Activated T-helper 17 cell treated with anti-CD3 and anti-CD28 coated beads, Interleukin-2, amount 50 U/mL, for 72 hours (primary cell): ENCODE measurements around the gene KLHL22. TPM values are rescaled to one million over a fixed set of nuclear protein-coding genes. Genes with fewer than 3 reads are reported as not detected.
"Not testable (repeated sequence)": the region's sequence is repeated elsewhere in the genome, so short reads cannot be mapped to it uniquely, and the experiment has no call there.

Experiments
- ATAC-seq: fragments of 150-1000 bp; cut with Tn5 transposase; replicated peaks from 2 replicates; pipeline ENCODE4 v1.10.0; 2021; ENCODE audit warnings: mild to moderate bottlenecking, moderate library complexity
- H3K27ac Mint-ChIP-seq: one replicate; pipeline ENCODE4 v1.8.0; 2022; ENCODE audit warnings: mixed read lengths
- H3K27me3 Mint-ChIP-seq: one replicate; pipeline ENCODE4 v1.8.0; 2022; ENCODE audit warnings: mixed read lengths
- H3K36me3 Mint-ChIP-seq: one replicate; pipeline ENCODE4 v1.8.0; 2022; ENCODE audit warnings: low read depth, mild to moderate bottlenecking, mixed read lengths
- H3K4me1 Mint-ChIP-seq: one replicate; pipeline ENCODE4 v1.8.0; 2022; ENCODE audit warnings: mixed read lengths
- H3K4me3 Mint-ChIP-seq: one replicate; pipeline ENCODE4 v1.8.0; 2022; ENCODE audit warnings: mild to moderate bottlenecking, mixed read lengths
- H3K9me3 Mint-ChIP-seq: one replicate; pipeline ENCODE4 v1.8.0; 2022; ENCODE audit warnings: mixed read lengths
- total RNA-seq, 2 donors: library from RNA; stranded (reverse); gene quantifications; one replicate each; pipeline ENCODE4 v1.2.3, GENCODE V29; 2022

Gene KLHL22
- total RNA-seq, 2 donors from 2014 or later = 19.3 to 22.4 TPM

DNA sequence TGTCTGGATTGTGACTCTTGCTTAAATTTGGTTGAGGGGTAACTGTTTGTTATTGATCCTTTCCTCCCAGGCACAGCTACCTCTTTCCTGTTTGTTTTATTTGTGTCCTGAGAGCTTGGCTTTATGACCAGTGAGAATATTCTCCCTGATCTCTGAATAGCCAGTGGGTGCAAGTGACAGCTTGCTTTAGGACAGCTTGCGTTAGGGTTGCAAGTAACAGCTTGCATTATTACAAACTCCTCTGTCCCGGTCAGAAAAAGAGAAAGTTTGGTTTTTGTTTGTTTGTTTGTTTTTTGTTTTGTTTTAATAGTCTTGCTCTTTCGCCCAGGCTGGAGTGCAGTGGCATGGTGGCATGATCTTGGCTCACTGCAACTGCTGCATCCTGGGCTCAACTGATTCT lies 3.3 kb upstream of the KLHL22 start:
- Mint-ChIP-seq H3K27me3 (no peaks in the 10 kb centered on the region), H3K4me1 (peaks cover 5% of the 10 kb centered on the region), H3K4me3 (no peak overlapping the region), H3K36me3 (peaks cover 19% of the 10 kb centered on the region), H3K9me3 (no peaks in the 10 kb centered on the region), H3K27ac (no peak overlapping the region)
- no peak for ATAC-seq

DNA sequence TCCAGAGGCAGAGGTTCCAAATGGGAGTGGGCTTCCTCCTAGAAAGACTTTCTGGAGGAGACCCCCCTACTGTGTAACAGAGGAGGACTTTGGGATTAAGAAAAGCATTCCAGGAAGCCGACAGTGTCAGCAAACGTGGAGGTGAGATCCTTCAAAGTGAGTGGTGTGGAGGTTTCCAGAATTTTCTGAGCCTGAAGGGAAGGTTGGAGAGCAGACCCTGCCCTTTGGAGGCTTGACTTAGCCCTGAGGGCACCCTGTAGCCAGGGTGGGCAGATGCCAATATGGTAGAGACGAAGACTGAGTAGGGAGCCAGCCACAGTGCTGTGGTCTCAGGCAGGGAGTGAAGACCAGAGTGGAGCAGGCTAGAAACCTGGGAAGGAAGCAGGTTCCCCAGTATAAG lies 1.8 kb upstream of the KLHL22 start:
- Mint-ChIP-seq H3K27ac (no peak overlapping the region), H3K4me3 (no peak overlapping the region), H3K36me3 (peaks cover 19% of the 10 kb centered on the region), H3K9me3 (no peaks in the 10 kb centered on the region), H3K4me1 (peaks cover 11% of the 10 kb centered on the region), H3K27me3 (no peaks in the 10 kb centered on the region)
- no peak for ATAC-seq

DNA sequence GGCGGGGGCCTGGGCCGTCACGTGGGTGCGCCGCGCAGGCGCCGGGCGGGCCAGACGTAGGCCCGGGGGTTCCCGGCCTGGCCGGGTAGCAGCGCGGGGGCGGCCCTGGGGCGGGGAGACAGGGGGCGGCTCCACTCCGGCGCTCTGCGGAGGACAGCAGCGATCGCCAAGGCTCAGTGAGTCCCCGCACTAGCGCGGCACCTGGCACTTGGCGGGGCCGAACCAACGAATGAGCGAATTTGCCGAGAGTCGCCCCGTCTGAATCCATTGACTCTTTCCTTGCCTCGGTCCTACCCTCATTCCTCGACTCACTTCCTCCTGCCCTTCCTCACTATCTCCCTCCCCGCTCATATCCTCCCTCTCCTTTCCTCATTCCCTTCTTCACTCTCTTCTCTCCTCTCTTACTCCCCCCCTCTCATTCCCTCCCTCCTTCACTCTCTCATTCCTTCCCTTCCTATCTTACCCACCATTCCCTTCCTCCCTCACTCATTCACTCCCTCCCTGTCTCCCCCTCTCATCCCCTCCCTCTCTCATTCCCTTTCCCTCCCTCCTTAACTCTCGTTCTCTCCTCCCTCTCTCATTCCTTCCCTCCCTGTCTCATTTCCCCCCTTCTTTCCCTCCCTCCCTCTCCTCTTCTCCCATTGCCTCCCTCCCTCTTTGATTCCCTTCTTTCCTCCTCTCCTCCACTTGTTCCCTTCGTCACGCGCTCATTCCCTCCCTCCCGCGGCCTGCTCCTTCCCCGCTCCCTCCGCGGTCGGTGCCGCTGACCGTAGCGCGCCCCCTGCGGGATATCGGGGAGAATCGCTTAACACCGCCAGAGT lies 476 bp upstream of the KLHL22 start:
- no peaks in the 10 kb centered on the region for H3K9me3 Mint-ChIP-seq
- peaks cover 15% of the 10 kb centered on the region for H3K36me3 Mint-ChIP-seq
- H3K4me3 Mint-ChIP-seq = peak overlapping the region; percentile 96
- H3K27me3 Mint-ChIP-seq = no peaks in the 10 kb centered on the region
- peaks cover 20% of the 10 kb centered on the region for H3K4me1 Mint-ChIP-seq
- peak; percentile 93 for ATAC-seq
- H3K27ac Mint-ChIP-seq = peak overlapping the region; percentile 89

DNA sequence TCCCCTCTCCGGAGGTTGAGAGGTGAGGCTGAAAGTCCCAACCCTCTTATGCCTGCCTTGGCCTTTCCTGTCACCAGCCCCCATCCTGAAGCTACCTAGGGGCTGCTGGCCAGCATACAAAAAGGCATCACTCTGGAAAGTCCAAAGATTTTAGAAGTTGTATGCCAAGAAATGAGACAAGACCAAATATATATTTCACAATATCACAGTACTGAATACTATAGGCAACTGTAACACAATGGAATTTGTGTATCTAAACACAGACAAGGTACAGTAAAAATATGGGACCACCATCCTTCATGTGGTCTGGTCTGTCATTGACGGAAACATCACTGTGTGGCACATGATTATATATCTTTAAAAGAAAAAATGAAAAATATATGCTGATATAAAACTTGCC lies 4.2 kb downstream of the KLHL22 start:
- Mint-ChIP-seq H3K9me3 (no peaks in the 10 kb centered on the region), H3K4me3 (no peak overlapping the region), H3K27me3 (no peaks in the 10 kb centered on the region), H3K4me1 (peaks cover 25% of the 10 kb centered on the region), H3K27ac (no peak overlapping the region), H3K36me3 (peaks cover 24% of the 10 kb centered on the region)
- no peak for ATAC-seq

DNA sequence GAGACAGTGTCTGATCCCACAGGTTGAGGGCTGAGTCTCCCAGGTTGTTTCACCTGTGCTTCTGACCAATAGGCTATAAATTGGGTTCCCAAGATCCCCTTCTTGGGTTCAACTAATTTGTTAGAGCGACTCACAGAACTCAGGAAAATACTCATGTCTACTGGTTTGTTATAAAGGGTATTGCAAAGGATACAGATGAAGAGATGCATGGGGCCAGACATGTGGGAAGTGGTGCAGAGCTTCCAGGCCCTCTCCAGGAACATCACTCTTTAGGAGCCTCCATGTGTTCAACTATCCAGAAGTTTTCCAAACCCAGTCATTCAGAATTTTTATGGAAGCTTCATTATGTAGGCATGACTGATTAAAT lies 4.7 kb downstream of the KLHL22 start:
- H3K4me1 Mint-ChIP-seq = peaks cover 25% of the 10 kb centered on the region
- H3K9me3 Mint-ChIP-seq = no peaks in the 10 kb centered on the region
- no peak overlapping the region for H3K27ac Mint-ChIP-seq
- H3K27me3 Mint-ChIP-seq = no peaks in the 10 kb centered on the region
- no peak for ATAC-seq
- H3K36me3 Mint-ChIP-seq = peaks cover 24% of the 10 kb centered on the region
- H3K4me3 Mint-ChIP-seq = no peak overlapping the region

DNA sequence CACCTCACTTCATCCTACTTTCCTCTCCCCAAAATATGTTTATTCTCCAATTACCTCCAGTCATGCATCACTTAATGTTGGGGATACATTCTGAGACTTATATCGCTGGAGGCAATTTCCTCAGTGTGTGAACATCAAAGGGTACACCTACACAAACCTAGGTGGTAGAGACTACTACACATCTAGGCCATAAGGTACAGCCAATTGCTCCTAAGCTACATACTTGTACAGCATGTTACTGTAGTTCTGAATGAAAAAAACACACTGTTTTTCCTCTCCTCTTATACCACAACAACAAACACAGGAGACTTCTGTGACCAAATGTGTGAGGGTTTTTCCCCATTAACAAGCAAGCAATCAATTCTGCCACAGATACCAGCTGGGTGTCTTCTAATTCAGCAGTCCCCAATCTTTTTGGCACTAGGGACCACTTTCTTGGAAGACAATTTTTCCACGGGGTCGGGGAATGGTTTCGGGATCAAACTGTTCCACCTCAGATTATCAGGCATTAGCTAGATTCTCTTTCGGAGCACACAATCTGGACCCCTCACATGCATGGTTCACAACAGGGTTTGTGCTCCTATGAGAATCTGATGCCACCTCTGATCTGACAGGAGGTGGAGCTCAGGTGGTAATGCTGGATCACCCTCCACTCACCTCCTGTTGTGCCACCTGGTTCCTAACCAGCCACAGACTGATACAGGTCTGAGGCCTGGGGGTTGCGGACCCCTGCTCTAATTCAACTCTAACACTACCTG lies 5.2 kb downstream of the KLHL22 start:
- no peak overlapping the region for H3K4me3 Mint-ChIP-seq
- H3K9me3 Mint-ChIP-seq = no peaks in the 10 kb centered on the region
- ATAC-seq = peak; percentile 25
- H3K36me3 Mint-ChIP-seq = peaks cover 25% of the 10 kb centered on the region
- H3K27ac Mint-ChIP-seq = peak overlapping the region; percentile 29
- peaks cover 27% of the 10 kb centered on the region for H3K4me1 Mint-ChIP-seq
- no peaks in the 10 kb centered on the region for H3K27me3 Mint-ChIP-seq

DNA sequence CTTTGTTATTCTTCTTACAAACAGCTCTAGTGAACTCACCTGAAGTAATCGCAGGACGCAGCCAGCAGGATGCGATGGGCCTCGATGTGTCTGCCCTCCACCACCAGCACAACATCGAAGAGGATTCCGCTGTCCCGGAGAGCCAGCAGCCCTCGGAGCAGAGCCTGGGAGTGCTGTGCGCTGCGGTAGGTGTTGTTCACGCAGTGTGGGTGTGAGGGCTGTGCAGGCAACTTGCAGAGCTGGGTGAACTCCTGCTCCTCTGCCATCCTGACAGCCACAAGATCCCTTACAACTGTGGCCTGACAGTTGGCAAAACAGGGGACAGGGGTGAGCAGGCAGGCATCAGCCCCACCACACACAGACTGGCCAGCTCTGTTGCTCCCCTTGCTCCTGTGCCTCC lies 6.6 kb downstream of the KLHL22 start:
- Mint-ChIP-seq H3K4me1 (peaks cover 31% of the 10 kb centered on the region), H3K4me3 (no peak overlapping the region), H3K27me3 (no peaks in the 10 kb centered on the region), H3K36me3 (peaks cover 24% of the 10 kb centered on the region), H3K27ac (peak overlapping the region; percentile 68), H3K9me3 (no peaks in the 10 kb centered on the region)
- no peak for ATAC-seq

DNA sequence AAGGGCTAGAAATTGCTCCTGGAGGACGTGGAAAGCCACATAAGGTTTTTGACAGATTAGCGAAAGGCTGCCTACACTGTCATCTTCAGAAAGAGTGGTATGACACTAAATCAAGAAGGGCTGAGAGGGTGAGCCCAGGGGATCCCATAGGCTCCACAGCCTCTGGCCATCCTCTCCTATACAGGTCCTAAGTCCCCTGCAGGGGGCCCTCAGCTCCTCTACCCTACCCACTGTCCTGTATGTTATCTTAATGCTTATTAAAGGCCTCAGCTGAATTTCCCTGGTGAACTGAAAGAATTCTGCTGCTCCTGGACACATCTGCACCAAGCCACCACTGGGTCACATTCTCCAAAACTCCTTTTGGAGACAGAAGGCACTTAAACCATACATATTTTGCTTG lies 7.9 kb downstream of the KLHL22 start:
- Mint-ChIP-seq H3K4me1 (peaks cover 26% of the 10 kb centered on the region), H3K4me3 (no peak overlapping the region), H3K9me3 (no peaks in the 10 kb centered on the region), H3K27me3 (no peaks in the 10 kb centered on the region), H3K36me3 (peaks cover 34% of the 10 kb centered on the region), H3K27ac (peak overlapping the region; percentile 68)
- ATAC-seq = no peak

DNA sequence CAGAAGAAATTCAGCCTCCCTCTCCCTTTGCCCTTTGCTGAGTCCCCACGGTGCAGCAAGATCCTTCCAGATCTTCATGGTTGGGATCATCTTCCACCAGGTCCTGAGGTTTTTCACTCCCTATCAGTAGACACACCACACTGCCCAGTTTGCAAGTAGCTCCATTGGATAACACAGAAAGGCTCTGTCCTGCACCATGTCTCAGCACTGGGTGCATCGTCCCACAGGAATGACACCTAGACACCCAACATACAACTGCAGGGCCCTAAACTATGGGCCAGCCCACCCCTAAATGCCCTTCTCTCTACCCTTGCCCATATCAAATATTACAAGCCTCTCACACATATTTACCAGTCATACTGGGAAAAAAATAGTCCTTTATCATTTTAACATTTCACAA lies 9.4 kb downstream of the KLHL22 start:
- peaks cover 34% of the 10 kb centered on the region for H3K36me3 Mint-ChIP-seq
- H3K9me3 Mint-ChIP-seq = no peaks in the 10 kb centered on the region
- ATAC-seq = no peak
- no peaks in the 10 kb centered on the region for H3K27me3 Mint-ChIP-seq
- H3K4me1 Mint-ChIP-seq = peaks cover 16% of the 10 kb centered on the region
- H3K27ac Mint-ChIP-seq = no peak overlapping the region
- H3K4me3 Mint-ChIP-seq = no peak overlapping the region

DNA sequence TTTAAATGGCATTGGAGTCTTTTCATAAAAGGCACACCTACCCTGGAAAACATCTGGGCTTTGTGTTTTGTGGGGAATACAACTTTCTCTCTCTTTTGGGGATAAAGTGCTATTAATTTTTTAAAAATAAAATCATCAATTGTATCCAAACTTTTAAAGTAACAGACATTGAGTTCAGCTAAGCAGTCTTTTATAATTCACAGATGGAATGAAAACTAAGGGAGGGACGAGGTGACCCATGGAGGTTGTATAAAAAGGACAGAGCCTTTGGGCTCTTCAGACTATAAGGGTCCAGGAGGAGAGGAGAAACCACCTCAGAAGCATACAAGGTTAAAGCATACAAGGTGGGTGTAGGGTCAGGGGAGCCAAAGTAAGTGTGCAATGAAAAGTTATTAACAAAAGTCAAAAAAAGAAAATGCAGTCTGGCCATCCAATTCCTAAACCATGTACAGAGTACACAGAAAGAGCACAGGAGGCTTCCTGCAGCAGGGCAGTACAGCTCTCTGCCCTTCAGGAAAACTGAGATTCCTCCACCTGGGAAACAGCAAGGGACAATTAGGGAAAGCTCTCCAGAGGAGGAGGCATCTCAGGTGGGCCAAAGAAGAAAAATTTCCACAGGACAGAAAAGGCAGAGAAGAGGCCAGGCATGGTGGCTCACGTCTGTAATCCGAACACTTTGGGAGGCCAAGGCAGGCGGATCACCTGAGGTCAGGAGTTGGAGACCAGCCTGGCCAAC lies 10.5 kb downstream of the KLHL22 start:
- no peaks in the 10 kb centered on the region for H3K9me3 Mint-ChIP-seq
- ATAC-seq = no peak
- H3K4me1 Mint-ChIP-seq = peaks cover 14% of the 10 kb centered on the region
- H3K36me3 Mint-ChIP-seq = peaks cover 34% of the 10 kb centered on the region
- no peak overlapping the region for H3K4me3 Mint-ChIP-seq
- H3K27me3 Mint-ChIP-seq = no peaks in the 10 kb centered on the region
- no peak overlapping the region for H3K27ac Mint-ChIP-seq

DNA sequence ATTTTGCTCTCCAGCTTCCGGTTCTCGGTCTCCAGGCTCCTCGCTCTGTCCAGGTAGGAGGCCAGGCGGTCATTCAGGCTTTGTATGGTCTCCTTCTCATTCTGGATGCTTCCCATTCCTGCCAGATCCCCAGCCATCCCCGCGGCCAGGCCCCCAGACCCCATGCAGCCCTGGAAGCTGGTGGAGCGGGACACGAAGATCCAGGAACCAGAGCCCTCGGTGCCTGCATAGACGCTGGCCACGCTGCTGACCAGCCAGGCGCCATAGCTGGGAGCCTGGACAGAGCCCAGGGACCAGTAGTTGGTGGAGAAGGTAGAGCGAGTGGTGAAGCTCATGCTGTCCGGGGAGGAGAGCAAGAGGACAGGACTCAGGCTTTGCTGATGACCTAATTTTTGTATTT lies 11.8 kb downstream of the KLHL22 start:
- Mint-ChIP-seq H3K36me3 (peaks cover 27% of the 10 kb centered on the region), H3K4me1 (peaks cover 11% of the 10 kb centered on the region), H3K27ac (no peak overlapping the region), H3K4me3 (no peak overlapping the region), H3K27me3 (no peaks in the 10 kb centered on the region), H3K9me3 (no peaks in the 10 kb centered on the region)
- no peak for ATAC-seq

DNA sequence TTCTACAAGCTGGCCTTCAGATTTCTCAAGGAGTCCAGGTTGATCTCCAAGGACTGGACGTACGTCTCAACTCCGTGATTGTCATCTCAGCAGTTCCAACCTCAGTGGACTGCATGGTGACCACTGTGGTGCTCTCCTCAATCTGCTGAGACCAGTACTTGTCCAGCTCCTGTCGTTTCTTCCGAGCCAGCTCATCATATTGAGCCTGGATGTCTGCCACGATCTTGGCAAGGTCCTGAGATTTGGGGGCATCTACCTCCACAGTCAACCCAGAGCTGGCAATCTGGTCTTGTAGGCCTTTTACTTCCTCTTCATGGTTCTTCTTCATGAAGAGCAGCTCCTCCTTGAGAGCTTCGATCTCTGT lies 12.5 kb downstream of the KLHL22 start:
- not testable (repeated sequence) for H3K27me3 Mint-ChIP-seq, H3K4me3 Mint-ChIP-seq, H3K27ac Mint-ChIP-seq, ATAC-seq, H3K9me3 Mint-ChIP-seq
- Mint-ChIP-seq H3K4me1 (peaks cover 11% of the 10 kb centered on the region), H3K36me3 (peaks cover 22% of the 10 kb centered on the region)

DNA sequence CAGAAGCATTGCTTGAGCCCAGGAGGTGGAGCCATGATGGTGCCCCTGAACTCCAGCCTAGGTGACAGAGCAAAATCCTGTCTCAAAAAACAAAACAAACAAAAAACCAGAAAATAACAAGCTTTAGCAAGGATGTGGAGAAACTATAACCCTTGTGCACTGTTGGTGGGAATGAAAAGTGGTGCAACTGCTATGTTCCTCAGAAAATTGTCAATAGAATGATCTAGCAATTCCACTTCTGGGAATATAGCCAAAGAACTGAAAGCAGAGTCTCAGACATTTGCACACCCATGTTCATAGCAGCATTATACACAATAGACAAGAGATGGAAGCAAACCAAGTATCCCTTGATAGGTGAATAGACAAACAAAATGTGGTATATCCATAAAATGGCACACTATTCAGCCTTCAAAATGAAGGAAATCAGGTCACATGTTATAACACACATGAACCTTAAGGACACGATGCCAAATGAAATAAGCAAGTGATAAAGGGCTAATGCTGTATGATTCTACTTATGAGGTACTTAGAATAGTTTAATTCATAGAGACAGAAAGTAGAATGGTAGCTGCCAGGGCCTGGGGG lies 15.9 kb downstream of the KLHL22 start:
- peaks cover 6% of the 10 kb centered on the region for H3K4me1 Mint-ChIP-seq
- no peak overlapping the region for H3K27ac Mint-ChIP-seq
- peaks cover 9% of the 10 kb centered on the region for H3K36me3 Mint-ChIP-seq
- no peaks in the 10 kb centered on the region for H3K9me3 Mint-ChIP-seq
- ATAC-seq = no peak
- H3K27me3 Mint-ChIP-seq = no peaks in the 10 kb centered on the region
- no peak overlapping the region for H3K4me3 Mint-ChIP-seq

DNA sequence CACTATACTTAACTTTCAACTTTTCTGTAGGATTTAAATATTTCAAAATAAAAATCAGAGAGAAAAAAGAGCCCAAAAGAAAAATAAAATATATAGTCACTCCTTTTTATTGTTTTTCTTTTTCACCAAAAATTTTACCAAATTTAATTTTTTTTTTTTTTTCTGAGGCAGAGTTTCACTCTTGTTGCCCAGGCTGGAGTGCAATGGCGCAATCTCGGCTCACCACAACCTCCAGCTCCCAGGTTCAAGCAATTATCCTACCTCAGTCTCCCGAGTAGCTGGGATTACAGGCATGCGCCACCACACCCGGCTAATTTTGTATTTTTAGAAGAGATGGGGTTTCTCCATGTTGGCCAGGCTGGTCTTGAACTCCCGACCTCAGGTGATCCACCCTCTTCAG lies 17.5 kb downstream of the KLHL22 start:
- H3K9me3 Mint-ChIP-seq, H3K27me3 Mint-ChIP-seq, ATAC-seq, H3K27ac Mint-ChIP-seq, H3K36me3 Mint-ChIP-seq, H3K4me3 Mint-ChIP-seq, H3K4me1 Mint-ChIP-seq: not testable (repeated sequence)
